H4 (cell line): ENCODE data around the gene ELOVL5. TPM values are rescaled to one million over a fixed set of nuclear protein-coding genes. Genes with fewer than 3 reads are reported as not detected.
"Not testable (repeated sequence)": the region's sequence is repeated elsewhere in the genome, so short reads cannot be mapped to it uniquely, and the experiment has no call there.

Experiments used
- DNase-seq: peaks from one replicate; pipeline ENCODE4 v3.0.0-alpha.2; 2015; ENCODE audit warnings: low spot score
- total RNA-seq: library from RNA; depleted of rRNA; stranded (reverse); fragments of >200 nt; shearing (Covaris generic); gene quantifications from 2 replicates; pipeline ENCODE4 v1.2.3, GENCODE V29; 2014

Gene ELOVL5
- total RNA-seq, 1 experiment from 2014 or later, result 131 TPM

GRCh38 chr6:53359095-53359842 lies 10.5 kb upstream of the ELOVL5 start:
- peak; percentile 98 for DNase-seq

GRCh38 chr6:53358440-53359094 lies 9.8 kb upstream of the ELOVL5 start:
- no peak for DNase-seq

GRCh38 chr6:53357576-53358360 lies 9.0 kb upstream of the ELOVL5 start:
- no peak for DNase-seq

- DNase-seq, result no peak
Measured at GRCh38 chr6:53353624-53354023, 4.9 kb upstream of the ELOVL5 start.

- DNase-seq, result no peak
Measured at GRCh38 chr6:53352360-53352759, 3.6 kb upstream of the ELOVL5 start.

- no peak for DNase-seq
Measured at GRCh38 chr6:53349209-53349693, 501 bp upstream of the ELOVL5 start.

GRCh38 chr6:53347921-53348370 lies 804 bp downstream of the ELOVL5 start:
- DNase-seq, result peak; percentile 53

GRCh38 chr6:53347250-53347920 lies 1.4 kb downstream of the ELOVL5 start:
- DNase-seq, result no peak

- DNase-seq, result not testable (repeated sequence)
Measured at GRCh38 chr6:53346049-53346448, 2.7 kb downstream of the ELOVL5 start.

GRCh38 chr6:53344969-53345368 lies 3.8 kb downstream of the ELOVL5 start:
- DNase-seq, result no peak

- no peak for DNase-seq
Measured at GRCh38 chr6:53343092-53343491, 5.7 kb downstream of the ELOVL5 start.

- DNase-seq, result no peak
Measured at GRCh38 chr6:53342217-53342616, 6.5 kb downstream of the ELOVL5 start.

- DNase-seq, result no peak
Measured at GRCh38 chr6:53340536-53340935, 8.2 kb downstream of the ELOVL5 start.

- DNase-seq, result no peak
Measured at GRCh38 chr6:53339424-53339823, 9.3 kb downstream of the ELOVL5 start.

GRCh38 chr6:53338304-53338703 lies 10.4 kb downstream of the ELOVL5 start:
- no peak for DNase-seq

GRCh38 chr6:53336070-53336469 lies 12.7 kb downstream of the ELOVL5 start:
- DNase-seq, result no peak

GRCh38 chr6:53335224-53335994 lies 13.3 kb downstream of the ELOVL5 start:
- DNase-seq, result no peak

- no peak for DNase-seq
Measured at GRCh38 chr6:53333439-53334408, 15.0 kb downstream of the ELOVL5 start.

- no peak for DNase-seq
Measured at GRCh38 chr6:53331678-53332077, 17.1 kb downstream of the ELOVL5 start.

- DNase-seq, result no peak
Measured at GRCh38 chr6:53330137-53330536, 18.6 kb downstream of the ELOVL5 start.
